ENCODE data around the gene CRYBB3.
"Not testable (repeated sequence)": the region's sequence is repeated elsewhere in the genome, so short reads cannot be mapped to it uniquely, and the experiment has no call there.

Gene CRYBB3

DNA sequence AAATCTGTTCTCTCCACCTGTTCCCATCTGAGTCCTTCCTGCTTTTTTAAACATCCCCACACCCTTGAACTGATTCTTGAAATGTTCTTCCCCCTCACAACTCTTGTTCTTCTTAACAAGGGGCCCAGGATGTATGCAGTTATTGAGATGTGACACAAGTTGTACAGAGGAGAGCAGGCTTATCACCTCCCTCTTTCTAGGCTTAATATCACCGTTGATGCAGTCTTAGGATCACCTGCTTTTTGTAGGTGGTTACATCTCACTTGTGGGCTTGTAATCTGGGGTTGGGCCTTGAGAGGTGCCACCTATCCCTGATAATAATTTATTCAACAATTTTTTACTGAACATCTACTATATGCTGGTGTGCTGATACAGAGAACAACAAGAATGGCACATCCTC is 6.2 kb downstream of the CRYBB3 start:
- DNase-seq, result no peak
- no peak for TF ChIP-seq GATA1 (IDR thresholded peaks at IDR 0.05; ENCODE audit: low read depth, low read length)
- TF ChIP-seq POLR2A (IDR thresholded peaks at IDR 0.05; ENCODE audit: low read length), result no peak

DNA sequence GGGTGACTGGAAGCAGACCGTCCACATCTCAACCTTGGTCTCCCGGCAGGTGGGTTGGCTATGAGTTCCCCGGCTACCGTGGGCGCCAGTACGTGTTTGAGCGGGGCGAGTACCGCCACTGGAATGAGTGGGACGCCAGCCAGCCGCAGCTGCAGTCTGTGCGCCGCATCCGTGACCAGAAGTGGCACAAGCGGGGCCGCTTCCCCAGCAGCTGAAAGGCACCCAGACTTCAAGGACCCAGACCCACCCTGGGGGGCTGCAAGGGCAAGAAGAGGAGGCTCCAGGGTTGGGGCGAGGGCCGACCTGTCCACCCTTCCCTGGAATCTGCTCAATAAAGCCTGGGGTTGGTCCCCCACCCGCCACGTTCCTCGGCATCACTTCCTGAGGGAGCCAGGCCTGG is 7.3 kb downstream of the CRYBB3 start:
- no peak for TF ChIP-seq GATA1 (IDR thresholded peaks at IDR 0.05; ENCODE audit: low read depth, low read length)
- no peak for TF ChIP-seq POLR2A (IDR thresholded peaks at IDR 0.05; ENCODE audit: low read length)
- no peak for DNase-seq

- TF ChIP-seq POLR2A (IDR thresholded peaks at IDR 0.05; ENCODE audit: low read length) (no peak), GATA1 (IDR thresholded peaks at IDR 0.05; ENCODE audit: low read depth, low read length) (no peak)
- no peak for DNase-seq
Measured at GRCh38 chr22:25207553-25208157, 8.0 kb downstream of the CRYBB3 start.

GRCh38 chr22:25208328-25208727 is 8.7 kb downstream of the CRYBB3 start:
- no peak for DNase-seq
- TF ChIP-seq GATA1 (IDR thresholded peaks at IDR 0.05; ENCODE audit: low read depth, low read length) (no peak), POLR2A (IDR thresholded peaks at IDR 0.05; ENCODE audit: low read length) (no peak)

DNA sequence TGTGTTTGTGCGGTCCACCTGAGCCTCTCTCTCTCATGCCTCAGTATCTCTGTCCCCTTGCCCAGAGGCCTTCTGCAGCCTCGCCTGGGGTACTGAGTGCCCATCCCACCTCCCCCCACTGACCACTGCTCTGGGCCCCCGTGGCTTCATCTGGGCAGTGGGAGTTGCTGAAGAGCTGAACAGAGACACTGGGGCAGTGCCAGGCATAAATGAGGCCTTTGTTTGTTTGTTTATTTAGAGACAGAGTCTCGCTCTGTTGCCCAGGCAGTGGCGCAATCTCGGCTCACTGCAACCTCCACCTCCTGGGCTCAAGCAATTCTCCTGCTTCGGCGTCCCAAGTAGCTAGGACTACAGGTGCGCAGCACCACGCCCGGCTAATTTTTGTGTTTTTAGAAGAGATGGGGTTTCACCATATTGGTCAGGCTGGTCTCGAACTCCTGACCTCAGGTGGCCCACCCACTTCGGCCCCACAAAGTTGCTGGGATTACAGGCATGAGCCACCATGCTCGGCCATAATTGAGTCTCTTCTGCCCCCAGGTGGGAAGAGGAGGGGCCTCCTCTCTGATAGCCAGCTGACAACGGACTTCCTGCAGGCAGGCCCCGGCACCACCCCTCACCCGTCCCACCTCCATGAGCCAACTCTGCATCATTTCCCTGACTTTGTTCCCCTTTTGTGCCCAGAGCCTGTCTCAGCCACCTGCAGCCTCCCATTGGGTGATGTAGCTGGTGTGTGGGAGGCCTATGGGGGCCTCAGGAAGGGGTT is 9.3 kb downstream of the CRYBB3 start:
- DNase-seq, result no peak
- TF ChIP-seq GATA1 (IDR thresholded peaks at IDR 0.05; ENCODE audit: low read depth, low read length) (no peak), POLR2A (IDR thresholded peaks at IDR 0.05; ENCODE audit: low read length) (no peak)

DNA sequence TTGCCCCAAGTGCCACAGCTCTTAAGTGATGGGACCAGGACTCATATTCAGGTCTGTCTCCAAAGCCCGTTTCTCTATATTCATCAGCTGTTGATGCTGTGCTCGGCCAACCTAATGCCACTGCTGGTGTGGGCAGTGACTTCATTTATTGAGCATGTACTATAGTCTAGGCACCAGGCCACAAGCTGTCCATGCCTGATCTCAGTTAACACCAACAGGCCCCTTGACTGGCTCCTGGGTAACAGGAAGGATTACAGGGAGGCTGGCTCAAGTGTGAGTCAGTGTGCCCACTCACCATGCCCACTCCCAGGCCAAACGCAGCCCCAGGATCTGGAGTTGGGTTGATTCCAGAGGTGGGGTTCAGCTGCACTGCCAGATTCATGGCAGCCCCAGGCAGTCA is 11.1 kb downstream of the CRYBB3 start:
- TF ChIP-seq GATA1 (IDR thresholded peaks at IDR 0.05; ENCODE audit: low read depth, low read length), result no peak
- no peak for TF ChIP-seq POLR2A (IDR thresholded peaks at IDR 0.05; ENCODE audit: low read length)
- DNase-seq, result no peak

- TF ChIP-seq GATA1 (IDR thresholded peaks at IDR 0.05; ENCODE audit: low read depth, low read length) (no peak), POLR2A (IDR thresholded peaks at IDR 0.05; ENCODE audit: low read length) (no peak)
- no peak for DNase-seq
Measured at GRCh38 chr22:25212337-25212736, 12.7 kb downstream of the CRYBB3 start.

GRCh38 chr22:25213221-25213620 is 13.6 kb downstream of the CRYBB3 start:
- TF ChIP-seq GATA1 (IDR thresholded peaks at IDR 0.05; ENCODE audit: low read depth, low read length) (no peak), POLR2A (IDR thresholded peaks at IDR 0.05; ENCODE audit: low read length) (no peak)
- no peak for DNase-seq

DNA sequence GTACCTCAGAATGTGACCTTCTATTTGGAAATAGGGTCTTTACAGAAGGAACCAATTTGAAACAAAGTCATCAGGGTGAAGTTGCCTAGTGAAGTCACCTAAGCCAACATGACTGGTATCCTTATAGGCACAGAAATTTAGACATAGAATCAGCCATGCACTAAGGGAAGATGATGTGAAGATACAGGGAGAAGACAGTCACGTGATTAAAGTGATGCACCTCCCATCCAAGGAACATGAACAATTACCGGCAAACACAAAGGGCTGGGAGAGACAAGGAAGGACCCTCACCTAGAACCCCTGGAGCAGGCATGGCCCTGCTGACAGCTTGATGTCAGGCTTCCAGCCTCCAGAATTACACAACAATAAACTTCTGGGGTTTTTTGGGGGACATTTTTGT is 16.6 kb downstream of the CRYBB3 start:
- DNase-seq, result no peak
- TF ChIP-seq GATA1 (IDR thresholded peaks at IDR 0.05; ENCODE audit: low read depth, low read length) (no peak), POLR2A (IDR thresholded peaks at IDR 0.05; ENCODE audit: low read length) (no peak)

DNA sequence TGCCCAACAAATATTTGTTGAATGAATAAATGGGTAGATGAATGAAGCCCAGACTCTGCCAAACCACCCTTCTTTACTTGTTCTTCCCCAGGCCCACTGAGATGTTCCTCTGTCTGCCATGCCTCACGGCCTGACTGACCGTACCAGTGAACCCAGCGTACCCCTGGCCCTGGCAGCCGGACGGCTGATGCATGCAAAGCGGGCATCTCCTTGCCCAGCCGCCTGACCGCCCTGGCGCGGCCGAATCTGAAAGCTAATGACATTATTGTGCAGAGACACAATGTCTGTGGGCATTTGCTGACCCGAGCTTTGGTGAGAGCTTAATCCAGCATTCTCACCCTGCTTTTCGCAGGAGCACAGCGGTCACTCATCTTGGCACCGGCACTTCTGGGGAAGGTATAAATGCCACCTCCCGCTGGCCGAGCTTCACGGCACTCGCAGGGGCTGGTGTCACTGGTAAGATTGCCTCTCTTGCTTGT is 19.6 kb downstream of the CRYBB3 start, which contains the start of gene CRYBB2:
CRYBB2 (plus strand) TSS at position 429 of the 479 bp plus-strand sequence. CDS start 1,791 bp downstream, outside the sequence.
- TF ChIP-seq POLR2A (IDR thresholded peaks at IDR 0.05; ENCODE audit: low read length) (no peak), GATA1 (IDR thresholded peaks at IDR 0.05; ENCODE audit: low read depth, low read length) (no peak)
- DNase-seq, result no peak

DNA sequence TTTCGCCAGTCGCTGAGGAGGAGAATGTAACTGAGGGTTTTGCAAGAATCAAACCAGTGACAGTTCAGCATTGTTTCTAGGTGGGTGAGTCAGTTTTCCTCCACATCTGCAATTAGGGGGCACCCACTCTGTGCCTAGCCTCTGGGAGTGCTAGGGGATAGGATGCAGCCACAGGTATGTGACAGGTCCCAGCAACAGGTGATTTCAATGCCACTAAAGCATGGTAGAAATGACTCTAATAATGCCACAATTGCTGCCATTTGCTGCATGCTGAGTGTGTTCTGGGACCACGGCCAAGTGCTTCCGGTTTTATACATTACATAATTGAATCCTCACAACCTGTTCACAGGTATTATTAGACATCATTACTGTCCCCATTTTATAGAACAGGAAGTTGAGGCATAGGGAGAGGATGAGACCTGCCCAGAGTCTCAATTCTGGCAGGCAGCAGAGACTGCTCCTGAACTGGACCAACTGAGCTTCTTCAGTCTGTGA is 20.3 kb downstream of the CRYBB3 start:
- no peak for DNase-seq
- TF ChIP-seq POLR2A (IDR thresholded peaks at IDR 0.05; ENCODE audit: low read length), result no peak
- TF ChIP-seq GATA1 (IDR thresholded peaks at IDR 0.05; ENCODE audit: low read depth, low read length), result no peak

DNA sequence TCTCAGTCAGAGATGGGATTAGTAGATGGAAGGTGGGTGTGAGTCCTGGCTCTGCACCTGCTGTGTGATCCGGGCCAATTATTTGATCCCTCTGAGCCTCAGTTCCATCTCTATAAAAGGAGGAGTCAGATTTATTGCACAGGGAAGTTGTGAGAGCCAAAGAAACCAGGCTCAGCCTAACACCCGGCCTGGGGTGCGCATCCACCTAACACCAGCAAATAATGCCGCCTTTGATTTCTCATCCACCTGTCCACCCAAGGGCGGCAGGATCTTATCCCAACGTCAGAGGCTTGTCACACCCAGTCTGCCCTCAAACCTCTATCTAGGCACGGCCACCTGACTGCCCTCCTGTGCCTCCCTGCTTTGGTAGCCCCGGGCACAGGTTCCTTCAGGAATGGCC is 22.1 kb downstream of the CRYBB3 start:
- DNase-seq, result no peak
- TF ChIP-seq POLR2A (IDR thresholded peaks at IDR 0.05; ENCODE audit: low read length) (no peak), GATA1 (IDR thresholded peaks at IDR 0.05; ENCODE audit: low read depth, low read length) (no peak)

DNA sequence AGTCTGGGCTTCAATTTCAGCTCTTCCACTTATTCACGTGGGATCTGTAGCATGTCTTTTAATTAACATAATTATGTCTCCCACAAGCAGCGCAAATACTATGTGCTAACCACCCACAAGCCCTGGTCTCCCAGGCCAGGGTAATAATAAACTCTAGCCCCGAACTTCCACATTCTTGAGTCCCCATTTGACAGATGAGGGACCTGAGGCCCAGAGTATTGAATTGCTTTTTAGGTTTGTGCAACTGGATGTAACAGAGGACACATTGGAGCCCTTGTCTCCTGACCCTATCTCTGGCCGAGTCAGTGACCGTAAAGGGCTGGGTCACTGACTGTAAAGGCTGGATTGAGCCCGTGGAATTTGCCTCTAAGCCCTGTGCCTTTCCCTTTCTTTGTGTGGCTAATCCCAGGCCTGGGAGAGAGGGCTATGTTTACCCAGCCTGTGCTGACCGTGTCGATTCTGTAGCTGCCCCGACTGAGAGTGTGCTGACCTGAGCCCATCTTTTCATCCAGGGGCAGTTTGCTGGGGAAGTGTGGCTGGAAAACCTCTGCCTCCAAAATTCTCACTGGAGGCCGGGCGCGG is 23.7 kb downstream of the CRYBB3 start:
- DNase-seq, result no peak
- no peak for TF ChIP-seq GATA1 (IDR thresholded peaks at IDR 0.05; ENCODE audit: low read depth, low read length)
- TF ChIP-seq POLR2A (IDR thresholded peaks at IDR 0.05; ENCODE audit: low read length), result no peak

- no peak for DNase-seq
- TF ChIP-seq GATA1 (IDR thresholded peaks at IDR 0.05; ENCODE audit: low read depth, low read length) (no peak), POLR2A (IDR thresholded peaks at IDR 0.05; ENCODE audit: low read length) (no peak)
Measured at GRCh38 chr22:25228822-25229221, 29.2 kb downstream of the CRYBB3 start.

DNA sequence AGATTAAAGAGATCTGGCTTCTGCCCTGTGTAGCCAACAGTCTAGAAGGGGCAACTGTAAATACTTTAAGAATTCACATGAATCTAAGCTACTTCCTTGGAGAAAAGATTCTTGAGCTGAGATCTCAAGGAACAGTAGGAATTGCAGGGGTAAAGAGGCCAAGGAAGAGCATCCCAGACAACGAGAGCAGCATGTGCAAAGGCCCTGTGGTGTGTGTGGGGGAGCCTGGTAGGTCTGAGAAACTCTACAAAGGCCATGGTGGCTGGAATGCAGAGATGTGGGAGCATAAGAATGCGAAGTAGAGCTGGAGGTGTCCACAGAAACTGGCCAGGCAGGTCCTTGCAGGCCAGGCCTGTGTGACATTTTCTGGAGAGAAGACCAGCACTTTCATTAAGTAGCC is 31.1 kb downstream of the CRYBB3 start:
- DNase-seq, result not testable (repeated sequence)
